Gastroesophageal sphincter (tissue), 4 donors: Measurements from ENCODE around the gene PDE10A. TPM values are rescaled to one million over a fixed set of nuclear protein-coding genes. Genes with fewer than 3 reads are reported as not detected.
A peak's percentile ranks its signal among the peaks of the same experiment; 100 is the strongest.

Source experiments
- ATAC-seq: fragments of 150-250 bp; one replicate; pipeline ENCODE4 v1.9.1; 2016; ENCODE audit warnings: mild to moderate bottlenecking, moderate library complexity
- H3K27ac ChIP-seq, 4 donors: fragments of 200-600 bp; sonication (generic) in 3 of 4; 1 replicate in 3 of 4; 2 replicates in 1 of 4; pipeline ENCODE4 v1.5.1; 2016 to 2019
- H3K27me3 ChIP-seq: fragments of 200-600 bp; sonication (generic); one replicate; pipeline ENCODE4 v1.5.1; 2019
- H3K36me3 ChIP-seq, 2 donors: fragments of 200-600 bp; sonication (generic); one replicate each; pipeline ENCODE4 v1.5.1; 2019; ENCODE audit warnings: control low read depth in 1 of 2
- H3K4me1 ChIP-seq, 3 donors: fragments of 200-600 bp; sonication (generic); 1 replicate in 2 of 3; 2 replicates in 1 of 3; pipeline ENCODE4 v1.5.1; 2016 to 2019; ENCODE audit warnings: control low read depth in 2 of 3
- H3K4me3 ChIP-seq, 2 donors: fragments of 200-600 bp; sonication (generic); one replicate each; pipeline ENCODE4 v1.5.1; 2019; ENCODE audit warnings: mild to moderate bottlenecking in 1 of 2, moderate library complexity in 1 of 2
- H3K9me3 ChIP-seq, 3 donors: fragments of 200-600 bp; sonication (generic); one replicate each; pipeline ENCODE4 v1.5.1; 2017 to 2019; ENCODE audit warnings: control low read depth in 2 of 3
- CTCF ChIP-seq, 4 experiments: fragments of 200-600 bp in 2 of 4; fragments of 450-650 bp in 2 of 4; sonication (generic) in 1 of 4; IDR thresholded peaks; one replicate each; pipeline ENCODE4 v1.5.1; 2017 to 2019; ENCODE audit warnings: antibody characterized with exemption in 4 of 4, mild to moderate bottlenecking in 2 of 4, moderate library complexity in 2 of 4
- EP300 ChIP-seq: sonication (generic); formaldehyde crosslinking; IDR thresholded peaks from one replicate; pipeline ENCODE4 v1.6.1; 2017; ENCODE audit warnings: antibody characterized with exemption, mild to moderate bottlenecking
- POLR2A ChIP-seq, 2 donors: fragments of 450-650 bp; IDR thresholded peaks; one replicate each; pipeline ENCODE4 v1.6.1; 2017; ENCODE audit warnings: antibody characterized with exemption in 2 of 2, mild to moderate bottlenecking in 2 of 2, moderate library complexity in 1 of 2
- POLR2AphosphoS5 ChIP-seq: sonication (generic); formaldehyde crosslinking; IDR thresholded peaks from one replicate; pipeline ENCODE4 v1.6.1; 2017; ENCODE audit warnings: antibody characterized with exemption
- WGBS, 2 donors: methylation state at CpG; one replicate each; pipeline ENCODE4 v1.1.5; 2018; ENCODE audit warnings: low coverage in 1 of 2; 5-methylcytosine and 5-hydroxymethylcytosine counted together
- total RNA-seq, 4 donors: library from RNA; depleted of rRNA; stranded (reverse); fragments of >200 nt; gene quantifications; one replicate each; pipeline ENCODE4 v1.1.0, GENCODE V29; 2016

The PDE10A gene
- total RNA-seq, 4 donors from 2014 or later = 2.5 to 12.1 (median 4.0) TPM

DNA sequence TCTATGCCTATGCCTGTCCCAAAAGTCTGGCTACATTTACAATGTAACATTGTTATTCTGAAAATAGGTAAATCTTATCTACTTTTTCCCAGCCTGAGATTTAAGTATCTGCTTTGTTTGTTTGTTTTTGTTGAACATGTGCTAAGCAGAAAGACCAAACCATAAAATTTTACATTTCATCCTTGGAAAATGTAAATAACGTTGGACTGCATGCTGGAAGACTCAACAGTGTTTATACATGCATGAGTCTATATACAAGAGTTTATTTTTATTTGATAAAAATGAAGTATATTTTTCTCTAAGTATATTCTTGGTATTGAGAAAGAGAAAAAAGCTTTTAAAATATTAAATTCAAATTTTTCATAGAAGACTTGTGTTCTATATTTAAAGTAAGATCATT, 12.1 kb upstream of the PDE10A start:
- Histone ChIP-seq H3K27me3 (peaks cover 29% of the 10 kb centered on the region), H3K4me1 (no peaks in the 10 kb centered on the region), H3K9me3 (no peaks in the 10 kb centered on the region), H3K27ac (no peak overlapping the region), H3K36me3 (no peaks in the 10 kb centered on the region), H3K4me3 (no peak overlapping the region)
- 56 to 80% methylated on average over 1 of the region's 1 CpG for WGBS, 2 donors
- no peak for TF ChIP-seq EP300
- no peak for TF ChIP-seq POLR2AphosphoS5
- no peak for TF ChIP-seq POLR2A (IDR thresholded peaks at IDR 0.05)
- TF ChIP-seq CTCF (IDR thresholded peaks at IDR 0.05) = no peak
- no peak for ATAC-seq

- TF ChIP-seq CTCF (IDR thresholded peaks at IDR 0.05) (no peak), POLR2A (IDR thresholded peaks at IDR 0.05) (no peak)
- ATAC-seq = no peak
- H3K9me3 ChIP-seq = no peaks in the 10 kb centered on the region
- 70 to 71% methylated on average over 15 to 18 of the region's 20 CpGs for WGBS, 2 donors
- no peak overlapping the region for H3K27ac ChIP-seq
- no peaks in the 10 kb centered on the region for H3K36me3 ChIP-seq
- peaks cover 30% of the 10 kb centered on the region for H3K27me3 ChIP-seq
- H3K4me1 ChIP-seq = no peaks in the 10 kb centered on the region
- no peak overlapping the region for H3K4me3 ChIP-seq
Measured at GRCh38 chr6:165674155-165675029, 11.4 kb upstream of the PDE10A start.

DNA sequence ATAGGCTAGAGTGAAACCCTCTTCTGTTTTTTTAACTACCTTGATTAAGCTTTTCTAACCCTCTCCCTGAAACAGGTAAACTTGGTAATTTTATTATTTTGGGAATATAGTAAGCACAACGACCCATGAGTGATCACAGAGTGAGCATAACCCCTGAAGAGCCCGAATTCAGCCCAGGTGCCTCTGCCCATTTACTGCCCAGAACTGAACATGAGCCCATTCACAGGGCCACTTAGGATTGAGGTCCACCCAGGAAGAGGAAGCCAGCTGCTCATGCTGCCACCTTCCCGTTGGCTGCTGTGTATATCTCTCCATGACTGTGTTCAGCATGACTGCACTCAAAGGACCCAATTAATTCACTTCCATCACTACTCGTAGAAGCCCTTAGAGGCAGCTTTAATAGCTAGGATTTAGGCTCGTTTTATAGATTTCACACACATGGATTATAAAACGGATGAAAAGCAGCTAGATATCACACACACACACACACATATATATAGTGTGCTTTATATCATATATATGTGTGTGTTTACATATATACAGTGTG, 8.3 kb upstream of the PDE10A start:
- WGBS, 2 donors = 68 to 86% methylated on average over 5 of the region's 6 CpGs
- TF ChIP-seq EP300 (no peak), CTCF (IDR thresholded peaks at IDR 0.05) (no peak), POLR2AphosphoS5 (no peak), POLR2A (IDR thresholded peaks at IDR 0.05) (no peak)
- Histone ChIP-seq H3K27me3 (peaks cover 48% of the 10 kb centered on the region), H3K36me3 (no peaks in the 10 kb centered on the region), H3K4me3 (no peak overlapping the region), H3K4me1 (no peaks in the 10 kb centered on the region), H3K27ac (no peak overlapping the region), H3K9me3 (no peaks in the 10 kb centered on the region)
- peak; percentile 16 for ATAC-seq

DNA sequence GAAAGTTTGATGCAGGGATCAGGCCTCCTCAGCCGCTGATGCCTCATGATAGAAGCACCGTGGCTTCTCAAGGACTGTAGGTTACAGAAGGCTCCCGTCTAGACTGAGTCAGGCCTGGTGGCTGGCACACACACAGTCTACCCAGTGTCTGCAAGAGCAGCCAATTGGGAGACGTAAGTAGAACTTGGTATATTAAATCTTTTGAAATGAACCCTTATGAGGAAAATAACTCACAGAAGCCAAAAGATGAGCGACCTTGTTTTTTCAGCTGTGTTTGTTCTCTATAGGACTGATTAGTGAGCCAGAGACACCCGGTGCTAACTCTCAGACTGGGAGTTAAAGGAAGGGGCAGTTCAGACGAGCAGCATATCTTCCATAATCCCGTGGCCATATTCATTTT, 5.9 kb upstream of the PDE10A start:
- Histone ChIP-seq H3K36me3 (no peaks in the 10 kb centered on the region), H3K27me3 (peaks cover 71% of the 10 kb centered on the region), H3K9me3 (no peaks in the 10 kb centered on the region), H3K27ac (no peak overlapping the region), H3K4me1 (peaks cover 0 to 12% (median 6%) of the 10 kb centered on the region in 3 donors), H3K4me3 (no peak overlapping the region)
- TF ChIP-seq POLR2AphosphoS5 (no peak), CTCF (IDR thresholded peaks at IDR 0.05) (no peak), EP300 (no peak), POLR2A (IDR thresholded peaks at IDR 0.05) (no peak)
- no peak for ATAC-seq
- WGBS, 2 donors = 75 to 91% methylated on average over 7 of the region's 8 CpGs

GRCh38 chr6:165665384-165665672, 2.3 kb upstream of the PDE10A start:
- WGBS, 2 donors = 28% methylated on average over 4 of the region's 4 CpGs
- H3K9me3 ChIP-seq = no peaks in the 10 kb centered on the region
- no peak for ATAC-seq
- no peak overlapping the region for H3K4me3 ChIP-seq
- H3K27me3 ChIP-seq = peaks cover 92% of the 10 kb centered on the region
- TF ChIP-seq POLR2A (IDR thresholded peaks at IDR 0.05) (no peak), EP300 (no peak), POLR2AphosphoS5 (no peak), CTCF (IDR thresholded peaks at IDR 0.05) (no peak)
- no peaks in the 10 kb centered on the region for H3K36me3 ChIP-seq
- H3K4me1 ChIP-seq = peaks cover 0 to 40% (median 25%) of the 10 kb centered on the region in 3 donors
- no peak overlapping the region for H3K27ac ChIP-seq
